ENCODE results near the gene ADGRL4. TPM values are rescaled to one million over a fixed set of nuclear protein-coding genes. Genes with fewer than 3 reads are reported as not detected.

The ADGRL4 gene
- 25.9 and 28.6 TPM in 2 replicates for total RNA-seq

GRCh38 chr1:79006564-79006963 is at the start of gene ADGRL4:
Gene ADGRL4 (minus strand): TSS chr1:79006730. CDS start chr1:79006654, 76 bp downstream.

